Thymus (tissue), 11 donors: ENCODE measurements around the gene ABHD18. TPM values are rescaled to one million over a fixed set of nuclear protein-coding genes. Genes with fewer than 3 reads are reported as not detected.
"Not testable (repeated sequence)": the region's sequence is repeated elsewhere in the genome, so short reads cannot be mapped to it uniquely, and the experiment has no call there.

Experiments used
- DNase-seq, 9 donors: peaks; one replicate each; pipeline ENCODE4 v3.0.0-alpha.2; 2013; ENCODE audit warnings: low spot score in 9 of 9, low read depth in 6 of 9, missing footprints in 1 of 9
- H3K27ac ChIP-seq, 2 donors: one replicate each; pipeline ENCODE4 v1.5.1; 2013; ENCODE audit warnings: control low read depth in 1 of 2, low read depth in 1 of 2, low read length in 1 of 2, mild to moderate bottlenecking in 1 of 2, moderate library complexity in 1 of 2
- H3K27me3 ChIP-seq, 2 donors: one replicate each; pipeline ENCODE4 v1.5.1; 2013; ENCODE audit warnings: low read length in 1 of 2; ENCODE audit not compliant: control insufficient read depth in 2 of 2, insufficient read depth in 1 of 2
- H3K36me3 ChIP-seq, 2 donors: one replicate each; pipeline ENCODE4 v1.5.1; 2013; ENCODE audit warnings: low read length in 1 of 2, mild to moderate bottlenecking in 1 of 2, moderate library complexity in 1 of 2; ENCODE audit not compliant: control insufficient read depth in 2 of 2, insufficient read depth in 2 of 2
- H3K4me1 ChIP-seq, 2 donors: one replicate each; pipeline ENCODE4 v1.5.1; 2013; ENCODE audit warnings: low read length in 2 of 2; ENCODE audit not compliant: control insufficient read depth in 2 of 2, insufficient read depth in 2 of 2
- H3K4me3 ChIP-seq, 2 donors: one replicate each; pipeline ENCODE4 v1.5.1; 2013; ENCODE audit warnings: low read length in 2 of 2, control low read depth in 1 of 2, mild to moderate bottlenecking in 1 of 2
- H3K9me3 ChIP-seq, 2 donors: one replicate each; pipeline ENCODE4 v1.5.1; 2013; ENCODE audit warnings: low read length in 1 of 2, mild to moderate bottlenecking in 1 of 2; ENCODE audit not compliant: control insufficient read depth in 2 of 2, insufficient read depth in 1 of 2
- WGBS: extraction: QIAGEN DNeasy Blood & Tissue Kit; methylation state at CpG from one replicate; pipeline ENCODE4 v1.1.7; 2013; 5-methylcytosine and 5-hydroxymethylcytosine counted together
- polyA plus RNA-seq: library from polyadenylated mRNA; stranded (reverse); fragments of 200-250 nt; gene quantifications from one replicate; pipeline ENCODE4 v1.2.3, GENCODE V29; 2013
- total RNA-seq: library from RNA; stranded (reverse); fragments of 120-200 nt; gene quantifications from one replicate; pipeline ENCODE4 v1.2.4, GENCODE V29; 2013
- donor health status: healthy.

Gene ABHD18
- total and polyA plus RNA-seq, 2 donors = 12.2 to 13.3 TPM

DNA sequence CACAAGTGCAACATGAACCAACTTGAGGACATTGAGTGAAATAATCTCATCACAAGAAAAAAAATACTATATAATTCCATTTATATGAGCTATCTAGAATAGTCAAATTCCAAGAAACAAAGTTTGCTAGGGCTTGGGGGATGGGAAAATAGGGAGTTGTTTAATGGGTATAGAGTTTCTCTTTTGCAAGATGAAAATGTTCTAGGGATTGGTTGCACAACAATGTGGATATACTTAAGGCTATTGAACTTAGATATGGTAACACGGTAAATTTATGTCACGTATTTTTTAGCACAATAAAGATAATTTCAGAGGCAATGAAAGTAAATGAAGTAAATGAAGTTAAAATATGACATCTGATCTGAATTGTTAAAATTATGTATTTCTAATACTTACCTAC lies 8.1 kb upstream of the ABHD18 start:
- H3K9me3 ChIP-seq = no peaks in the 10 kb centered on the region
- H3K4me1 ChIP-seq = no peaks in the 10 kb centered on the region
- no peak overlapping the region for H3K4me3 ChIP-seq
- H3K36me3 ChIP-seq = peaks cover 0 to 2% of the 10 kb centered on the region in 2 donors
- WGBS = 96% methylated on average over 2 of the region's 2 CpGs
- no peaks in the 10 kb centered on the region for H3K27me3 ChIP-seq
- no peak for DNase-seq
- no peak overlapping the region for H3K27ac ChIP-seq

DNA sequence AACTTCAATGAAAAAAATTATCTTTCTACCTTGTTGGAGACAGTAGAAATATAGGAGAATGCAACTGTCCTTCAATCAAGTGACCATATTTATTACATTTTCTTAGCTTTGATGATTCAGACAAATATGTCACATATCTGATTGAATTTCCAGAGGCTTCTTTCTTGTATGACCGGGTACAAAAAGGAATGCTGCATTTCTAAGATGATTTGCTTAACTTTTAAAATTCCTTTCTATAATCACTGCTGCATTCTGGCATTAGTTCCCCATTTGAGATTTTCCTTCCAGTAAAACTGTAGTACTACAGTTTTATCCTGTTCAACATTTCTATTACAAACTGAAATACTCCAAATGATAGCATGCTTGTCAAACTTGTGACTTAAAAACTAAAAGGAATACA lies 5.4 kb upstream of the ABHD18 start:
- 95% methylated on average over 1 of the region's 1 CpG for WGBS
- Histone ChIP-seq H3K4me1 (no peaks in the 10 kb centered on the region), H3K27ac (no peak overlapping the region), H3K9me3 (no peaks in the 10 kb centered on the region), H3K36me3 (peaks cover 0 to 2% of the 10 kb centered on the region in 2 donors), H3K4me3 (no peak overlapping the region), H3K27me3 (no peaks in the 10 kb centered on the region)
- no peak for DNase-seq

DNA sequence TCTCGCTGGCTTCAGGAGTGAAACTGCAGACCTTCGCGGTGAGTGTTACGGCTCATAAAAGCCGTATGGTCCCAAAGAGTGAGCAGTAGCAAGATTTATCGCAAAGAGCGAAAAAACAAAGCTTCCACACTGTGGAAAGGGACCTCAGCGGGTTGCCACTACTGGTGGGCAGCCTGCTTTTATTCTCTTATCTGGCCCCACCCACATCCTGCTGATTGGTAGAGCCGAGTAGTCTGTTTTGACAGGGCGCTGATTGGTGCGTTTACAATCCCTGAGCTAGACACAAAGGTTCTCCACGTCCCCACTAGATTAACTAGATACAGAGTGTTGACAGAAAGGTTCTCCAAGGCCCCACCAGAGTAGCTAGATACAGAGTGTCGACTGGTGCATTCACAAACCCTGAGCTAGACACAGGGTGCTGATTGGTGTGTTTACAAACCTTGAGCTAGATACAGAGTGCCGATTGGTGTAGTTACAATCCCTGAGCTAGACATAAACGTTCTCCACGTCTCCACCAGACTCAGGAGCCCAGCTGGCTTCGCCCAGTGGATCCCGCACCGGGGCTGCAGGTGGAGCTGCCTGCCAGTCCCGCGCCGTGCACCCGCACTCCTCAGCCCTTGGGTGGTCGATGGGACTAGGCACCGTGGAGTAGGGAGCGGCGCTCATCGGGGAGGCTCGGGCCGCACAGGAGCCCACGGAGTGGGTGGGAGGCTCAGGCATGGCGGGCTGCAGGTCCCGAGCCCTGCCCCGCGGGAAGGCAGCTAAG lies 1.4 kb upstream of the ABHD18 start:
- H3K4me1 ChIP-seq, H3K27ac ChIP-seq, DNase-seq, H3K36me3 ChIP-seq, H3K9me3 ChIP-seq, H3K27me3 ChIP-seq: not testable (repeated sequence)
- H3K4me3 ChIP-seq = peak overlapping the region in 1 of 2 donors; percentile 73
- 60% methylated on average over 32 of the region's 35 CpGs for WGBS

DNA sequence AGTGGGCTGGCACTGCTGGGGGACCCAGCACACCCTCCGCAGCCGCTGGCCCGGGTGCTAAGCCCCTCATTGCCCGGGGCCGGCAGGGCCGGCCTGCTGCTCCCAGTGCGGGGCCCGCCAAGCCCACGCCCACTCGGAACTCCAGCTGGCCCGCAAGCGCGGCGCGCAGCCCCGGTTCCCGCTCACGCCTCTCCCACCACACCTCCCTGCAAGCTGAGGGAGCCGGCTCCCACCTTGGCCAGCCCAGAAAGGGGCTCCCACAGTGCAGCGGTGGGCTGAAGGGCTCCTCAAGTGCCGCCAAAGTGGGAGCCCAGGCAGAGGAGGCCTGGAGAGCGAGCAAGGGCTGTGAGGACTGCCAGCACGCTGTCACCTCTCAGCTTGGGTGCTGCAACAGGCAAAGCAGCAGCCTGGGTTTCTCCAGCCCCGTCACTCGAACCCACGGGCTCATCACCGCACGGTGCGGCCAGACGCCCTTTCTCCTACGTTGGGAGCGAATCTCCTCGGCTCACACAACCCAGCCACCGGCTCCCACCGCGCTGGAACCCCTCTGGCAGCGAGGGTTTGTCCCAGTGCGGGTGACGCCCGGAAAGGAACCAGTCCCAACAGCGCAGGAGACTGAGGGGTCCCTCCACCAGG lies 662 bp upstream of the ABHD18 start:
- not testable (repeated sequence) for H3K9me3 ChIP-seq, H3K4me1 ChIP-seq, H3K27me3 ChIP-seq, DNase-seq, H3K36me3 ChIP-seq
- peak overlapping the region; percentile 96 to 97 for H3K27ac ChIP-seq
- peak overlapping the region; percentile 73 to 97 for H3K4me3 ChIP-seq
- WGBS = under 1% methylated on average over 41 of the region's 41 CpGs

DNA sequence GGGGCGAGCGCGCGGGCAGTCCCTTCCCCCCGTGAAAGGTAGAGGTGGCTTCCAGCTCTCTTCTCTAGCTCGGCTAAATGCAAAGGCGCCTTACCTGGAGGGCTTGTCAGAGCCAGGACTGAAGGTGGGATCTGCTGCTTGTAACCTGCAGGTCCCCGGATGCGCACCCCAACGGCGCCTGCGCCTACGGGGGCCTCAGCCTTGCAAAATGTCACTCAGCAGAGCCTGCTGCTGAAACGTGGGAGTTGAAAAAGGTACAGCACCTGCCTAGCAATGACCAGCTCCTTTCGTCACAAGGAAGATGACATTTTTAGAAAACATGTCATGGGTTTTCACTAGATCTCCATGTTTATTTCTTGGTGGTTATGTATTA lies 583 bp downstream of the ABHD18 start:
- Histone ChIP-seq H3K4me1 (peaks cover 0 to 4% of the 10 kb centered on the region in 2 donors), H3K27me3 (no peaks in the 10 kb centered on the region), H3K27ac (peak overlapping the region; percentile 93 to 97), H3K9me3 (no peaks in the 10 kb centered on the region), H3K36me3 (peaks cover 0 to 2% of the 10 kb centered on the region in 2 donors), H3K4me3 (peak overlapping the region; percentile 73 to 97)
- DNase-seq = peak; percentile 32 to 82 (median 56)
- 1% methylated on average over 15 of the region's 15 CpGs for WGBS

DNA sequence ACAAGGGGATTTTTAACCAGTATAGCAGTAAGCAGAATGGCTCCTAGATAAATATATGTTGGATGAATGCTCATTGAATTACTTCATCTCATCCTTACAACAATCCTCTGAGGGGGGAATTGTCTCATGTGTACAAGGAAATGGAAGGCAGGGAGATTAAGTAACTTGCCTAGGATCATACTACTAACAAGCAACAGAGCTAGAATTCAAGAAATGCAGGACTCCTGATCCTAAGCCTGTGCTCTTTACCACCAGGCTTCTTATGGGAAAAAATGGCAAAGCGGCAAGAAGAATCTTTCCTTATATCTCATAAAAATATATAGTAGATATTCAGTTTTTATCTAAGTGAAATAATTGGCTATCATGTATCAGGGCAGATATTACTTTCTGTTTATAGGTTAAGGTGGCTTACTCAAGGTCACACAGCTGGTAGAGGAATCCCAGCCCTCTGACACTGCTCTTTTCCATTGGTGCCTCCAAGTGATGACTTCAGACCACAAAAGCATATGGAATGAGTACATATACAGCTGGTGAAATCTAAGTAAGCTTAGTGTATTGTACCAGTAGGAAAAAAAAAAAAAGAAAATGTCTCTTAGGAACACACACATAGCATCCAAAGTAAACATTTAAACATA lies 2.1 kb downstream of the ABHD18 start:
- no peak for DNase-seq
- Histone ChIP-seq H3K9me3 (no peaks in the 10 kb centered on the region), H3K27ac (no peak overlapping the region), H3K27me3 (no peaks in the 10 kb centered on the region), H3K4me3 (no peak overlapping the region), H3K36me3 (peaks cover 0 to 9% of the 10 kb centered on the region in 2 donors), H3K4me1 (peaks cover 0 to 4% of the 10 kb centered on the region in 2 donors)
- 100% methylated on average over 1 of the region's 1 CpG for WGBS

DNA sequence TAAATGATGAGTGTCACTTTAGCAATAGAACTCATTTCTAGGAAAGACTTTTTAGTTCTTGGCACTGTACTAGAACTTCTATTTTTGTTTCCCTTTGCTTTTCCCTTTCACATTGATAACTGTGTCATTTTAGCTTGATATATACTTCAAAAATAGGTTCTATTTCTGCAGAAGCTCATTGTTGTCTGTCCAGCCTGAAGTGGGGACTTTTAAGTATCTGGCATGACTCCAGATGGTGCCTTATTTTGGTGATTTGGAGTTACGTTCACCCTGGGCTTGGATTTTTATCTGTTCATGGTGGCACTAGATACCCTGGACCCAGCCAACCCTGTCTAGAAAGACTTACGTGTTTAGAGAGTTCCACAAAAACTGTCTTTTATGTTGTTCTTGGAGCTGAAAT lies 3.4 kb downstream of the ABHD18 start:
- Histone ChIP-seq H3K36me3 (peaks cover 0 to 16% of the 10 kb centered on the region in 2 donors), H3K4me1 (peaks cover 0 to 4% of the 10 kb centered on the region in 2 donors), H3K4me3 (no peak overlapping the region), H3K9me3 (no peaks in the 10 kb centered on the region), H3K27ac (no peak overlapping the region), H3K27me3 (no peaks in the 10 kb centered on the region)
- 96% methylated on average over 2 of the region's 2 CpGs for WGBS
- no peak for DNase-seq

DNA sequence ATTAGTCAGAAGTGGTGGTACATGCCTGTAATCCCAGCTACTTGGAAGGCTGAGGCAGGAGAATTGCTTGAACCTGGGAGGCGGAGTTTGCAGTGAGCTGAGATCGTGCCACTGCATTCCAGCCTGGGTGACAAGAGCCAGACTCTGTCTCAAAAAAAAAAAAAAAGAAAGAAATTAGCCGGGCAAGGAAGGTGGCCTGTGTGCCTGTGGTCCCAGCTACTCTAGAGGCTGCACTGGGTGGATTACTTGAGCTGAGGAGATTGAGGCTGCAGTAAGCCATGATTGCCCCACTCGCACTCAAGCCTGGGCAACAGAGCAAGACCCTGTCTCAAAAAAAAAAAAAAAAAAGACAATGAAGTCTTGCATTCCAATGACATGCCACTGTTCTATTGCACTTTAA lies 5.7 kb downstream of the ABHD18 start:
- 95% methylated on average over 4 of the region's 4 CpGs for WGBS
- not testable (repeated sequence) for H3K4me1 ChIP-seq, DNase-seq, H3K4me3 ChIP-seq, H3K27me3 ChIP-seq, H3K27ac ChIP-seq, H3K9me3 ChIP-seq
- peaks cover 6 to 27% of the 10 kb centered on the region in 2 donors for H3K36me3 ChIP-seq

DNA sequence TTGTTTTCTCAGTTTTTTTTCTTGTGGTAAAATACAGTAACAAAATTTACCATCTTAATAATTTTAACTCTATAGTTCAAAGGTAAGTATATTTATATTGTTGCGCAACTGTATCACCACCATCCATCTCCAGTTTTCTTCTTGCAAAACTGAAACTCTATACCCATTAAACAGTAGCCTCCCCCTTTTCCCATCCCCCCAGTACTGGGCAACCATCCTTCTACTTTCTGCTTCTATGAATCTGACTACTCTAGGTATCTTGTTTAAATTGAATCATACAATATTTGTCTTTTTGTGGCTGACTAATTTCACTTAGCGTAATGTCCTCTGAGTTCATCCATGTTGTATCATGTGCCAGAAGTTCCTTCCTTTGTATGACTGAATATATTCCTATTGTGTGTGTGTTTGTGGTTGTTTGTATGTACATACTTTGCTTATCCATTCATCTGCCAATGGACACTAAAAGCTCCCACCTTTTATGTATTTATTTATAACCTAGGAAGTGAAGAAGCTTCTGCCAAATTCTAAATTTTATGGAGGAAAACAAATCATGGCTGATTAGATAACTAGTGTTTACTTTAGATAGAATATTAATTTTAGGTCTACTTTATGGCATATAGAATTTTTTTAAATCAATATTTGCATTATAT lies 10.0 kb downstream of the ABHD18 start:
- no peak overlapping the region for H3K4me3 ChIP-seq
- no peak overlapping the region for H3K27ac ChIP-seq
- 97% methylated on average over 2 of the region's 2 CpGs for WGBS
- H3K27me3 ChIP-seq = no peaks in the 10 kb centered on the region
- H3K36me3 ChIP-seq = peaks cover 6 to 31% of the 10 kb centered on the region in 2 donors
- H3K9me3 ChIP-seq = peaks cover 0 to 5% of the 10 kb centered on the region in 2 donors
- H3K4me1 ChIP-seq = no peaks in the 10 kb centered on the region
- no peak for DNase-seq
